Choroid plexus epithelial cell (primary cell): ENCODE measurements around the gene DNALI1.

Source experiments
- DNase-seq: peaks from one replicate; pipeline ENCODE4 v3.0.0-alpha.2; 2010; ENCODE audit warnings: low read depth
- H3K4me3 ChIP-seq: 2 replicates; pipeline ENCODE4 v1.5.1; 2011; ENCODE audit warnings: low read depth, mild to moderate bottlenecking, control low read depth, low read length, moderate library complexity
- CTCF ChIP-seq: conservative IDR thresholded peaks from 2 replicates; pipeline ENCODE4 v1.5.1; 2011; ENCODE audit warnings: low read depth, mild to moderate bottlenecking, control low read depth, inconsistent platforms, low read length, moderate library complexity

The DNALI1 gene

GRCh38 chr1:37609002-37609401 is 52.3 kb downstream of the DNALI1 start:
- no peak for DNase-seq
- no peak overlapping the region for H3K4me3 ChIP-seq
- TF ChIP-seq CTCF: no peak

- H3K4me3 ChIP-seq: no peak overlapping the region
- TF ChIP-seq CTCF: no peak
- DNase-seq: no peak
Observed at GRCh38 chr1:37609994-37610393, 53.3 kb downstream of the DNALI1 start.

- TF ChIP-seq CTCF: no peak
- DNase-seq: no peak
- no peak overlapping the region for H3K4me3 ChIP-seq
Observed at GRCh38 chr1:37612186-37612585, 55.4 kb downstream of the DNALI1 start.

GRCh38 chr1:37614105-37614504 is 57.4 kb downstream of the DNALI1 start:
- TF ChIP-seq CTCF: no peak
- no peak for DNase-seq
- H3K4me3 ChIP-seq: no peak overlapping the region

- DNase-seq: no peak
- H3K4me3 ChIP-seq: no peak overlapping the region
- no peak for TF ChIP-seq CTCF
Observed at GRCh38 chr1:37616330-37616729, 59.6 kb downstream of the DNALI1 start.
